Measurements from ENCODE around the gene PHF12.

Gene PHF12

DNA sequence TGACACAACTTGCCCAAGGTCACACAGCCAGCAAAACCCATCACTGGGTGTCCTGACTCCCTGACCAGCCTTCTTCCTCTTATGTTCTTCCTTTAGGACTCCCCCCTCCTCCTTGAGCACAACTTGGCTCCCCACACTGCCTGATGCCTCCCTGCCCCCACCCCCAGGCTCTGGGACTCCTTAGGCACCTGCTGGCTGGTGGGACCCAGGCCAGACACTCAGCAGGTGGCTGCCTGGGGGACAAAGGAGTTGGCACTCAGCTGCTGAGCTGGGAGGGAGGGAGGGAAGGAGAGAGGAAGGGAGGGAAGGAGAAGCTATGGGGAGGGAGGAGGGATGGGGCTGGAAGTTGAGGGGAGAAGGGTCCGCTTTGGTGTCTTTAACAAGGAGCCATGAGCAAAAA, 46.5 kb upstream of the PHF12 start:
- Histone ChIP-seq H2AFZ (ENCODE audit: low read depth, low read length) (no peak overlapping the region), H3K79me2 (ENCODE audit: insufficient read depth, low read length) (no peaks in the 10 kb centered on the region), H3K36me3 (ENCODE audit: insufficient read depth, low read length) (no peaks in the 10 kb centered on the region), H3K4me3 (ENCODE audit: low read depth in 1 of 2, low read length in 2 of 2) (no peak overlapping the region), H3K27ac (ENCODE audit: low read length) (no peak overlapping the region), H3K27me3 (ENCODE audit: insufficient read depth, low read length, poor library complexity) (peaks cover 4% of the 10 kb centered on the region), H3K4me2 (ENCODE audit: insufficient read depth, low read length) (no peak overlapping the region), H3K9me3 (ENCODE audit: insufficient read depth, low read length, severe bottlenecking) (no peaks in the 10 kb centered on the region), H3K4me1 (ENCODE audit: insufficient read depth, low read length) (no peaks in the 10 kb centered on the region), H3K9ac (ENCODE audit: low read depth, low read length) (no peak overlapping the region), H4K20me1 (ENCODE audit: insufficient read depth, low read length) (0 out of 2 replicates have a peak, but pooled peaks cover 3% of the 10 kb centered on the region)
- TF ChIP-seq, protein P1, sequence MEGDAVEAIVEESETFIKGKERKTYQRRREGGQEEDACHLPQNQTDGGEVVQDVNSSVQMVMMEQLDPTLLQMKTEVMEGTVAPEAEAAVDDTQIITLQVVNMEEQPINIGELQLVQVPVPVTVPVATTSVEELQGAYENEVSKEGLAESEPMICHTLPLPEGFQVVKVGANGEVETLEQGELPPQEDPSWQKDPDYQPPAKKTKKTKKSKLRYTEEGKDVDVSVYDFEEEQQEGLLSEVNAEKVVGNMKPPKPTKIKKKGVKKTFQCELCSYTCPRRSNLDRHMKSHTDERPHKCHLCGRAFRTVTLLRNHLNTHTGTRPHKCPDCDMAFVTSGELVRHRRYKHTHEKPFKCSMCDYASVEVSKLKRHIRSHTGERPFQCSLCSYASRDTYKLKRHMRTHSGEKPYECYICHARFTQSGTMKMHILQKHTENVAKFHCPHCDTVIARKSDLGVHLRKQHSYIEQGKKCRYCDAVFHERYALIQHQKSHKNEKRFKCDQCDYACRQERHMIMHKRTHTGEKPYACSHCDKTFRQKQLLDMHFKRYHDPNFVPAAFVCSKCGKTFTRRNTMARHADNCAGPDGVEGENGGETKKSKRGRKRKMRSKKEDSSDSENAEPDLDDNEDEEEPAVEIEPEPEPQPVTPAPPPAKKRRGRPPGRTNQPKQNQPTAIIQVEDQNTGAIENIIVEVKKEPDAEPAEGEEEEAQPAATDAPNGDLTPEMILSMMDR (IDR thresholded peaks at IDR 0.05; ENCODE audit: borderline replicate concordance, extremely low read depth, low read length, poor library complexity, severe bottlenecking): no peak
- TF ChIP-seq EZH2 (IDR thresholded peaks at IDR 0.05; ENCODE audit: borderline replicate concordance, low read depth, low read length, severe bottlenecking): no peak
- DNase-seq (no peak), ATAC-seq (ENCODE audit: insufficient read depth, low read depth) (no peak)

DNA sequence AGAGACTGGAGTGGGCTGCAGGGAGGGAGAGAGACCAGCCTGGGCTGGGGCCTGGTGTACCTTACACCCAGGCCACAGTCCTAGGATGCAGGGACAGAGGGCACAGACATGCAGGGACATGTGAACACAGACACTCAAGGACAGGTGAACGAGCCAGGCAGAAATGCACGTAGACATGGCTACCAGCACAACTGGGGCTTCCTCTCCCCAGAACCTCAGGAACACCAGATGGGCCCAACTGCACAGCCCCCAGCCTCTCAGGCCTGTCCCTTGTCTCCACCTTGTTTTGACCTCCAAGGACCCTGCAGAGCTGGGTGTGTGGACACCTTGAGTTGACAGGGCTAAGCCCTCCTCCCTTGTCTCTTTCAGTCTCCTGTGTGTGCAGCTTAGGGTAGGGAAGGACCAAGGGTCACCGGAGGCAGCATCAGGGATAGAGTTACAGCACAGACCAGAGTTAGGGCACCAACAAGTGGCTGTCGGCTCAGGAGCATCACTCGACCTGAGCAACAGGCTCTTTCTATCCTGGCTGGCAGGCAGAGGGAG, 45.3 kb upstream of the PHF12 start:
- Histone ChIP-seq H3K79me2 (ENCODE audit: insufficient read depth, low read length) (no peaks in the 10 kb centered on the region), H3K27me3 (ENCODE audit: insufficient read depth, low read length, poor library complexity) (no peaks in the 10 kb centered on the region), H3K9me3 (ENCODE audit: insufficient read depth, low read length, severe bottlenecking) (no peaks in the 10 kb centered on the region), H3K4me1 (ENCODE audit: insufficient read depth, low read length) (no peaks in the 10 kb centered on the region), H3K4me3 (ENCODE audit: low read depth in 1 of 2, low read length in 2 of 2) (no peak overlapping the region), H3K36me3 (ENCODE audit: insufficient read depth, low read length) (no peaks in the 10 kb centered on the region), H3K9ac (ENCODE audit: low read depth, low read length) (no peak overlapping the region), H2AFZ (ENCODE audit: low read depth, low read length) (no peak overlapping the region), H4K20me1 (ENCODE audit: insufficient read depth, low read length) (peaks cover 3% of the 10 kb centered on the region; the same call in 1 of the 2 replicates), H3K27ac (ENCODE audit: low read length) (no peak overlapping the region), H3K4me2 (ENCODE audit: insufficient read depth, low read length) (no peak overlapping the region)
- DNase-seq: no peak
- ATAC-seq (ENCODE audit: insufficient read depth, low read depth): no peak
- TF ChIP-seq EZH2 (IDR thresholded peaks at IDR 0.05; ENCODE audit: borderline replicate concordance, low read depth, low read length, severe bottlenecking): no peak
- TF ChIP-seq, protein P1 (IDR thresholded peaks at IDR 0.05; ENCODE audit: borderline replicate concordance, extremely low read depth, low read length, poor library complexity, severe bottlenecking): no peak

DNA sequence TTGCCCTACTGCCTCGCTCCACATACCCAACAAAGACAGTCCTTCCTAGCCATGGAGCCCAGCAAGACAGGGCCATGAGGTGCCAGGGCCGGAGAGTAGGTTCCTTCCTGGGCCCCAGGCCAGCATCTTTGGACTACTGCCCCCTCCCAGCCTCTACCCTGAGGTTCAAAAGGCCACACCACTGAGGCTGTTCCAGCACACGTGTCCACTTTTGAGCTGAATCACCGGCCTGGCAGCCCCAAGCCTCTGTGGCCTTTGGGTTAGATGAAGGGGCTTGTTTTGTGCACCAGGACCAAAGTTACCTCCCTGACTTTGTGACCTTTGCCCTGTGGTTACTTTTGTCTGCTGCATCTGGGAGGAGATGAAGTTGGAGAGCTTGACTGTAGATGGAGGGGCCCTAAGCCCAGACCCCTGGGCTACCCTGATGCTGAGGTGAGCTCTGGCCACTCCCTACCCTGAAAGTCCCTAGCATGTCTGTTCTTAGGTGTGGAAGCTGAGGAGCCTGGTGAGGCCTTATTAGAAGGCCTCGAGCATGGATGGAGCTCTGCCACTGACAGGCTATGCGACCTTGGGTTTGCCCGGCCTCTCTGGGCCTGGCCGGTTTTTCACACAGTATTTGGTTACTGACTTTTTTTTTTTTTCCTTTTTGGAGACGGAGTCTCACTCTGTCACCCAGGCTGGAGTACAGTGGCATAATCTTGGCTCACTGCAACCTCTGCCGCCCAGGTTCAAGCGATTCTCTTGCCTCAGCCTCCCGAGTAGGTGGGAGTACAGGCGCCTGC, 42.5 kb upstream of the PHF12 start:
- no peak for ATAC-seq (ENCODE audit: insufficient read depth, low read depth)
- Histone ChIP-seq H3K9me3 (ENCODE audit: insufficient read depth, low read length, severe bottlenecking) (no peaks in the 10 kb centered on the region), H2AFZ (ENCODE audit: low read depth, low read length) (no peak overlapping the region), H3K27ac (ENCODE audit: low read length) (no peak overlapping the region), H3K4me3 (ENCODE audit: low read depth in 1 of 2, low read length in 2 of 2) (no peak overlapping the region), H3K4me1 (ENCODE audit: insufficient read depth, low read length) (no peaks in the 10 kb centered on the region), H4K20me1 (ENCODE audit: insufficient read depth, low read length) (peaks cover 3% of the 10 kb centered on the region; the same call in 1 of the 2 replicates), H3K4me2 (ENCODE audit: insufficient read depth, low read length) (no peak overlapping the region), H3K27me3 (ENCODE audit: insufficient read depth, low read length, poor library complexity) (no peaks in the 10 kb centered on the region), H3K9ac (ENCODE audit: low read depth, low read length) (no peak overlapping the region), H3K79me2 (ENCODE audit: insufficient read depth, low read length) (no peaks in the 10 kb centered on the region), H3K36me3 (ENCODE audit: insufficient read depth, low read length) (no peaks in the 10 kb centered on the region)
- no peak for TF ChIP-seq EZH2 (IDR thresholded peaks at IDR 0.05; ENCODE audit: borderline replicate concordance, low read depth, low read length, severe bottlenecking)
- TF ChIP-seq, protein P1 (IDR thresholded peaks at IDR 0.05; ENCODE audit: borderline replicate concordance, extremely low read depth, low read length, poor library complexity, severe bottlenecking): no peak
- no peak for DNase-seq

All from DND-41 (cell line).